ENCODE results near the gene GPR52. TPM values are rescaled to one million over a fixed set of nuclear protein-coding genes. Genes with fewer than 3 reads are reported as not detected.
"Not testable (repeated sequence)": the region's sequence is repeated elsewhere in the genome, so short reads cannot be mapped to it uniquely, and the experiment has no call there.

Gene GPR52
- under 1 TPM in 1 of 12 donors, not detected in 11; 0.15 TPM for polyA plus RNA-seq (ENCODE audit: insufficient read length in 12 of 12)
- long read RNA-seq, donor 1, result 0 reads
- long read RNA-seq, donor 2, result 0 reads
- long read RNA-seq, donor 3, result 0 reads
- long read RNA-seq, donor 4, result 0 reads
- long read RNA-seq, donor 5, result 0 reads
- long read RNA-seq, donor 6, result 0 reads
- long read RNA-seq, donor 7, result 0 reads
- long read RNA-seq, donor 8, result 0 reads
- long read RNA-seq, donor 9, result 0 reads
- long read RNA-seq, donor 10, result 0 reads
- long read RNA-seq, donor 11, result 0 reads

- no peak for DNase-seq
Measured at GRCh38 chr1:174447866-174448530, at the start of gene GPR52. Gene GPR52 (plus strand): TSS chr1:174447964. CDS start chr1:174448112, 148 bp downstream.

- DNase-seq, result no peak
Measured at GRCh38 chr1:174398246-174398645, 49.5 kb upstream of the GPR52 start.

GRCh38 chr1:174399211-174399610, 48.6 kb upstream of the GPR52 start:
- DNase-seq, result no peak

GRCh38 chr1:174401075-174401474, 46.7 kb upstream of the GPR52 start:
- DNase-seq, result no peak

- DNase-seq, result no peak
Measured at GRCh38 chr1:174405219-174405618, 42.5 kb upstream of the GPR52 start.

- DNase-seq, result no peak
Measured at GRCh38 chr1:174406421-174406820, 41.3 kb upstream of the GPR52 start.

GRCh38 chr1:174407665-174408064, 40.1 kb upstream of the GPR52 start:
- no peak for DNase-seq

GRCh38 chr1:174408146-174408545, 39.6 kb upstream of the GPR52 start:
- DNase-seq, result no peak

- not testable (repeated sequence) for DNase-seq
Measured at GRCh38 chr1:174409801-174410200, 38.0 kb upstream of the GPR52 start.

- no peak for DNase-seq
Measured at GRCh38 chr1:174413632-174414031, 34.1 kb upstream of the GPR52 start.

- no peak for DNase-seq
Measured at GRCh38 chr1:174414203-174414602, 33.6 kb upstream of the GPR52 start.

- no peak for DNase-seq
Measured at GRCh38 chr1:174415506-174415905, 32.3 kb upstream of the GPR52 start.

- no peak for DNase-seq
Measured at GRCh38 chr1:174417921-174418320, 29.8 kb upstream of the GPR52 start.

- DNase-seq, result no peak
Measured at GRCh38 chr1:174425121-174425520, 22.6 kb upstream of the GPR52 start.

- DNase-seq, result no peak
Measured at GRCh38 chr1:174426153-174426552, 21.6 kb upstream of the GPR52 start.

GRCh38 chr1:174428033-174428432, 19.7 kb upstream of the GPR52 start:
- no peak for DNase-seq

- no peak for DNase-seq
Measured at GRCh38 chr1:174428739-174429138, 19.0 kb upstream of the GPR52 start.

GRCh38 chr1:174433451-174433850, 14.3 kb upstream of the GPR52 start:
- no peak for DNase-seq

GRCh38 chr1:174445351-174445750, 2.4 kb upstream of the GPR52 start:
- DNase-seq, result no peak

GRCh38 chr1:174445817-174446216, 1.9 kb upstream of the GPR52 start:
- DNase-seq, result no peak

GRCh38 chr1:174448531-174448883, 743 bp downstream of the GPR52 start:
- no peak for DNase-seq

GRCh38 chr1:174448974-174449373, 1.2 kb downstream of the GPR52 start:
- DNase-seq, result peak; percentile 6

- no peak for DNase-seq
Measured at GRCh38 chr1:174451408-174451807, 3.6 kb downstream of the GPR52 start.

GRCh38 chr1:174465855-174466254, 18.1 kb downstream of the GPR52 start:
- no peak for DNase-seq

Measured in muscle of arm (tissue), 14 donors.